Stimulated activated CD4-positive, alpha-beta T cell treated with anti-CD3 and anti-CD28 coated beads, Interleukin-15, amount 100 ng/mL, for 48 hours (primary cell): ENCODE measurements around the gene CNGB1.
"Not testable (repeated sequence)": the region's sequence is repeated elsewhere in the genome, so short reads cannot be mapped to it uniquely, and the experiment has no call there.

Source experiments
- DNase-seq, 2 donors: peaks; one replicate each; pipeline ENCODE4 v3.0.0-alpha.2; 2020; ENCODE audit warnings: low read depth in 2 of 2

The CNGB1 gene

GRCh38 chr16:57952909-57953308 lies 18.0 kb downstream of the CNGB1 start:
- no peak for DNase-seq

- no peak for DNase-seq
Observed at GRCh38 chr16:57951204-57951960, 19.5 kb downstream of the CNGB1 start.

GRCh38 chr16:57950382-57950781 lies 20.5 kb downstream of the CNGB1 start:
- no peak for DNase-seq

GRCh38 chr16:57949595-57950238 lies 21.2 kb downstream of the CNGB1 start:
- DNase-seq = no peak

- no peak for DNase-seq
Observed at GRCh38 chr16:57949013-57949412, 21.9 kb downstream of the CNGB1 start.

- DNase-seq = no peak
Observed at GRCh38 chr16:57948027-57948426, 22.9 kb downstream of the CNGB1 start.

- DNase-seq = no peak
Observed at GRCh38 chr16:57947261-57947660, 23.7 kb downstream of the CNGB1 start.

- DNase-seq = no peak
Observed at GRCh38 chr16:57946181-57946801, 24.6 kb downstream of the CNGB1 start.

- DNase-seq = no peak
Observed at GRCh38 chr16:57945740-57946138, 25.2 kb downstream of the CNGB1 start.

GRCh38 chr16:57944970-57945739 lies 25.8 kb downstream of the CNGB1 start:
- no peak for DNase-seq

- not testable (repeated sequence) for DNase-seq
Observed at GRCh38 chr16:57943381-57943780, 27.5 kb downstream of the CNGB1 start.

- DNase-seq = not testable (repeated sequence)
Observed at GRCh38 chr16:57941901-57942300, 29.0 kb downstream of the CNGB1 start.

GRCh38 chr16:57941016-57941664 lies 29.8 kb downstream of the CNGB1 start:
- DNase-seq = no peak

GRCh38 chr16:57940382-57940966 lies 30.5 kb downstream of the CNGB1 start:
- no peak for DNase-seq

- DNase-seq = no peak
Observed at GRCh38 chr16:57939872-57940224, 31.1 kb downstream of the CNGB1 start.

GRCh38 chr16:57938936-57939871 lies 31.7 kb downstream of the CNGB1 start:
- DNase-seq = no peak

GRCh38 chr16:57938484-57938883 lies 32.4 kb downstream of the CNGB1 start:
- DNase-seq = no peak

- no peak for DNase-seq
Observed at GRCh38 chr16:57937861-57938260, 33.1 kb downstream of the CNGB1 start.

- DNase-seq = no peak
Observed at GRCh38 chr16:57935904-57936303, 35.0 kb downstream of the CNGB1 start.

- DNase-seq = no peak
Observed at GRCh38 chr16:57930533-57930932, 40.4 kb downstream of the CNGB1 start.
